HepG2 (cell line): ENCODE results near the gene ARHGDIG. TPM values are rescaled to one million over a fixed set of nuclear protein-coding genes. Genes with fewer than 3 reads are reported as not detected.

Experiments used
- ARID5B ChIP-seq: IDR thresholded peaks from 2 replicates; pipeline ENCODE4 v1.4.0; 2020; ENCODE audit warnings: mild to moderate bottlenecking, missing genetic modification reagents
- ARNT2 ChIP-seq: sonication (generic); formaldehyde crosslinking; IDR thresholded peaks from 2 replicates; pipeline ENCODE4 v1.8.0; 2022; ENCODE audit warnings: mild to moderate bottlenecking, low read depth, missing genetic modification reagents, moderate library complexity
- CBX2 ChIP-seq, 2 experiments: fragments of 200-600 bp in 1 of 2; sonication (generic); formaldehyde crosslinking in 1 of 2; IDR thresholded peaks; 2 replicates each; pipeline versions ENCODE4 v1.7.0 to v1.8.1; 2018 to 2022; ENCODE audit warnings: low read depth in 2 of 2, low read length in 1 of 2, mild to moderate bottlenecking in 1 of 2, missing genetic modification reagents in 1 of 2
- EEA1 ChIP-seq: sonication (generic); formaldehyde crosslinking; IDR thresholded peaks from 2 replicates; pipeline ENCODE4 v1.5.1; 2020; ENCODE audit warnings: mild to moderate bottlenecking, missing genetic modification reagents, borderline replicate concordance
- GATAD1 ChIP-seq: IDR thresholded peaks from 2 replicates; pipeline ENCODE4 v1.6.1; 2016; ENCODE audit warnings: missing genetic modification reagents, missing compliant biosample characterization
- MAZ ChIP-seq, 2 experiments: sonication (generic) in 1 of 2; formaldehyde crosslinking in 1 of 2; IDR thresholded peaks; 2 replicates each; pipeline versions ENCODE4 v1.5.0 to v1.6.1; 2012 to 2020; ENCODE audit warnings: low read depth in 2 of 2, mild to moderate bottlenecking in 2 of 2, borderline replicate concordance in 1 of 2, improper control_type of control experiment in 1 of 2, low read length in 1 of 2, missing genetic modification reagents in 1 of 2, moderate library complexity in 1 of 2
- PBX3 ChIP-seq: sonication (generic); formaldehyde crosslinking; IDR thresholded peaks from 2 replicates; pipeline ENCODE4 v1.8.1; 2023; ENCODE audit warnings: missing genetic modification reagents, inconsistent platforms, borderline replicate concordance
- PHF8 ChIP-seq: sonication (generic); formaldehyde crosslinking; IDR thresholded peaks from 2 replicates; pipeline ENCODE4 v1.5.0; 2020; ENCODE audit warnings: missing genetic modification reagents
- PITX1 ChIP-seq: sonication (generic); formaldehyde crosslinking; IDR thresholded peaks from 2 replicates; pipeline ENCODE4 v1.5.1; 2020; ENCODE audit warnings: mild to moderate bottlenecking, missing genetic modification reagents
- SIX1 ChIP-seq: sonication (generic); formaldehyde crosslinking; IDR thresholded peaks from 2 replicates; pipeline ENCODE4 v1.4.0; 2020; ENCODE audit warnings: missing genetic modification reagents, borderline replicate concordance
- TERF1 ChIP-seq: sonication (generic); formaldehyde crosslinking; IDR thresholded peaks from 2 replicates; pipeline ENCODE4 v1.8.0; 2022; ENCODE audit warnings: mild to moderate bottlenecking, missing genetic modification reagents, moderate library complexity
- TFAP4 ChIP-seq: sonication (generic); IDR thresholded peaks from 2 replicates; pipeline ENCODE4 v1.6.1; 2016; ENCODE audit warnings: low read depth, borderline replicate concordance
- ZNF451 ChIP-seq: sonication (generic); formaldehyde crosslinking; IDR thresholded peaks from 2 replicates; pipeline ENCODE4 v1.5.0; 2020; ENCODE audit warnings: mild to moderate bottlenecking, missing genetic modification reagents
- ZNF644 ChIP-seq: IDR thresholded peaks from 2 replicates; pipeline ENCODE4 v1.6.1; 2016; ENCODE audit warnings: low read depth
- ZNF850 ChIP-seq: sonication (generic); formaldehyde crosslinking; conservative IDR thresholded peaks from 2 replicates; pipeline ENCODE4 v1.9.0; 2021; ENCODE audit warnings: mild to moderate bottlenecking, missing genetic modification reagents
- polyA plus RNA-seq, 8 experiments: library from polyadenylated mRNA; depleted of rRNA in 3 of 8; stranded (reverse) in 7 of 8; unstranded in 1 of 8; fragments of >200 nt; fragmentation: Illumina TruSeq in 4 of 8; extraction: Trizol in 4 of 8; gene quantifications; 2 replicates each; pipeline versions ENCODE4 v1.2.1 to v1.2.3, GENCODE V29; 2011 to 2016; ENCODE audit warnings: low read depth in 4 of 8, missing spikeins in 1 of 8, mixed read lengths in 1 of 8; ENCODE audit not compliant: insufficient read depth in 1 of 8
- total RNA-seq, 5 experiments: library from RNA; depleted of rRNA; stranded (reverse); fragments of >200 nt; fragmentation: Illumina TruSeq; extraction: Trizol; gene quantifications; 2 replicates each; pipeline ENCODE4 v1.2.3, GENCODE V29; 2016; ENCODE audit warnings: low read depth in 1 of 5

ARHGDIG gene
- total and polyA plus RNA-seq, 2 of the 13 experiments (the other 11 are each of a cell fraction or from before 2014, with no cell fraction given): 0.24 to 0.48 TPM

- 0 out of 2 replicates have a peak, but pooled peaks have one; percentile 5 for TF ChIP-seq ARID5B (CRISPR knock-in tag)
- peak; percentile 70; the same call in 1 of the 2 replicates for TF ChIP-seq MAZ (IDR thresholded peaks at IDR 0.05; ENCODE audit: borderline replicate concordance, low read depth, low read length)
- TF ChIP-seq MAZ (CRISPR knock-in tag; IDR thresholded peaks at IDR 0.05; ENCODE audit: low read depth): peak; percentile 71
- TF ChIP-seq SIX1: no peak
- no peak for TF ChIP-seq TERF1 (CRISPR knock-in tag)
- no peak for TF ChIP-seq ZNF850 (CRISPR knock-in tag)
- no peak for TF ChIP-seq ZNF451 (CRISPR knock-in tag)
- TF ChIP-seq PITX1: no peak
- no peak for TF ChIP-seq ZNF644 (CRISPR knock-in tag)
- TF ChIP-seq TFAP4: peak; percentile 62; the same call in 1 of the 2 replicates
- TF ChIP-seq GATAD1 (CRISPR knock-in tag): peak; percentile 49; the same call in 1 of the 2 replicates
- TF ChIP-seq ARNT2 (CRISPR knock-in tag): no peak
- TF ChIP-seq PBX3 (CRISPR knock-in tag): no peak
- TF ChIP-seq PHF8 (CRISPR knock-in tag): peak; percentile 90
- no peak for TF ChIP-seq CBX2 (IDR thresholded peaks at IDR 0.05; ENCODE audit: low read depth, low read length)
- TF ChIP-seq CBX2 (CRISPR knock-in tag; IDR thresholded peaks at IDR 0.05; ENCODE audit: low read depth): no peak
- TF ChIP-seq EEA1 (CRISPR knock-in tag): peak; percentile 75; the same call in 1 of the 2 replicates
Measured at GRCh38 chr16:234468-235305, 45.7 kb upstream of the ARHGDIG start, which contains the start of gene FAM234A (continued).
